Liver (tissue), 9 donors: ENCODE data around the gene SDHA. TPM values are rescaled to one million over a fixed set of nuclear protein-coding genes. Genes with fewer than 3 reads are reported as not detected.

ENCODE experiments used
- DNase-seq: peaks from one replicate; pipeline ENCODE4 v3.0.0-alpha.2; 2017; ENCODE audit warnings: low spot score
- H3K27ac ChIP-seq, 2 donors: one replicate each; pipeline ENCODE4 v1.7.0; 2013; ENCODE audit warnings: inconsistent platforms in 2 of 2, low read length in 2 of 2, control low read depth in 1 of 2, low read depth in 1 of 2, mild to moderate bottlenecking in 1 of 2
- H3K27me3 ChIP-seq, 4 donors: one replicate each; pipeline versions ENCODE4 v1.6.1 to v1.7.0; 2013; ENCODE audit warnings: low read length in 3 of 4, inconsistent platforms in 1 of 4, mild to moderate bottlenecking in 1 of 4, moderate library complexity in 1 of 4; ENCODE audit not compliant: control insufficient read depth in 4 of 4, insufficient read depth in 4 of 4
- H3K36me3 ChIP-seq, 4 donors: one replicate each; pipeline versions ENCODE4 v1.6.1 to v1.7.0; 2013; ENCODE audit warnings: low read length in 3 of 4, mild to moderate bottlenecking in 3 of 4, low read depth in 1 of 4, moderate library complexity in 1 of 4; ENCODE audit not compliant: control insufficient read depth in 4 of 4, insufficient read depth in 3 of 4
- H3K4me1 ChIP-seq, 4 donors: one replicate each; pipeline versions ENCODE4 v1.6.1 to v1.7.0; 2013; ENCODE audit warnings: low read length in 3 of 4, mild to moderate bottlenecking in 3 of 4, moderate library complexity in 1 of 4; ENCODE audit not compliant: control insufficient read depth in 4 of 4, insufficient read depth in 4 of 4
- H3K4me3 ChIP-seq, 3 donors: one replicate each; pipeline versions ENCODE4 v1.6.1 to v1.7.0; 2013; ENCODE audit warnings: low read length in 3 of 3, control low read depth in 1 of 3, low read depth in 1 of 3, mild to moderate bottlenecking in 1 of 3
- H3K9ac ChIP-seq, 2 donors: one replicate each; pipeline ENCODE4 v1.7.0; 2013; ENCODE audit warnings: low read length in 2 of 2, mild to moderate bottlenecking in 2 of 2, moderate library complexity in 2 of 2, control low read depth in 1 of 2, low read depth in 1 of 2
- H3K9me3 ChIP-seq, 4 donors: one replicate each; pipeline versions ENCODE4 v1.6.1 to v1.7.0; 2013; ENCODE audit warnings: low read length in 3 of 4; ENCODE audit not compliant: control insufficient read depth in 4 of 4
- ATF3 ChIP-seq: IDR thresholded peaks from 2 replicates; pipeline ENCODE4 v1.6.1; 2016; ENCODE audit warnings: antibody characterized with exemption
- CTCF ChIP-seq: fragments of 150-350 bp; IDR thresholded peaks from 2 replicates; pipeline ENCODE4 v1.5.1; 2017; ENCODE audit warnings: improper control_type of control experiment, low read depth, low read length; ENCODE audit not compliant: missing input control
- EGR1 ChIP-seq, 2 donors: IDR thresholded peaks; 2 replicates each; pipeline ENCODE4 v1.6.1; 2016 to 2018; ENCODE audit warnings: antibody characterized with exemption in 2 of 2, low read depth in 2 of 2
- FOXA1 ChIP-seq: IDR thresholded peaks from 2 replicates; pipeline ENCODE4 v1.6.1; 2016; ENCODE audit warnings: antibody characterized with exemption
- FOXA2 ChIP-seq: IDR thresholded peaks from 2 replicates; pipeline ENCODE4 v1.6.1; 2016; ENCODE audit warnings: antibody characterized with exemption
- GABPA ChIP-seq, 2 donors: IDR thresholded peaks in 1 of 2; conservative IDR thresholded peaks in 1 of 2; 2 replicates each; pipeline ENCODE4 v1.6.1; 2016; ENCODE audit warnings: antibody characterized with exemption in 2 of 2, mild to moderate bottlenecking in 1 of 2, moderate library complexity in 1 of 2
- HNF4A ChIP-seq, 2 donors: conservative IDR thresholded peaks; 2 replicates each; pipeline ENCODE4 v1.6.1; 2016; ENCODE audit warnings: antibody characterized with exemption in 2 of 2, mild to moderate bottlenecking in 2 of 2
- HNF4G ChIP-seq: IDR thresholded peaks from 2 replicates; pipeline ENCODE4 v1.6.1; 2016; ENCODE audit warnings: antibody characterized with exemption
- JUND ChIP-seq, 2 donors: IDR thresholded peaks; 2 replicates each; pipeline ENCODE4 v1.6.1; 2016; ENCODE audit warnings: antibody characterized with exemption in 2 of 2
- MAX ChIP-seq: IDR thresholded peaks from 2 replicates; pipeline ENCODE4 v1.6.1; 2016; ENCODE audit warnings: antibody characterized with exemption
- NR2F2 ChIP-seq: IDR thresholded peaks from 2 replicates; pipeline ENCODE4 v1.6.1; 2016; ENCODE audit warnings: antibody characterized with exemption
- RAD21 ChIP-seq, 2 donors: IDR thresholded peaks; 2 replicates each; pipeline ENCODE4 v1.6.1; 2016; ENCODE audit warnings: antibody characterized with exemption in 2 of 2, mild to moderate bottlenecking in 2 of 2
- REST ChIP-seq: IDR thresholded peaks from 2 replicates; pipeline ENCODE4 v1.6.1; 2016; ENCODE audit warnings: antibody characterized with exemption, mild to moderate bottlenecking
- RXRA ChIP-seq, 2 donors: IDR thresholded peaks; 2 replicates each; pipeline ENCODE4 v1.6.1; 2017 to 2018; ENCODE audit warnings: antibody characterized with exemption in 2 of 2, mild to moderate bottlenecking in 1 of 2
- SP1 ChIP-seq: IDR thresholded peaks from 2 replicates; pipeline ENCODE4 v1.6.1; 2018; ENCODE audit warnings: antibody characterized with exemption, mild to moderate bottlenecking
- TAF1 ChIP-seq: conservative IDR thresholded peaks from 2 replicates; pipeline ENCODE4 v1.6.1; 2016; ENCODE audit warnings: antibody characterized with exemption, mild to moderate bottlenecking
- YY1 ChIP-seq: IDR thresholded peaks from 2 replicates; pipeline ENCODE4 v1.6.1; 2016; ENCODE audit warnings: antibody characterized with exemption, mild to moderate bottlenecking
- WGBS: extraction: QIAGEN DNeasy Blood & Tissue Kit; methylation state at CpG from one replicate; pipeline ENCODE4 v1.1.7; 2013; 5-methylcytosine and 5-hydroxymethylcytosine counted together
- polyA plus RNA-seq, 2 donors: library from polyadenylated mRNA; stranded (reverse) in 1 of 2; unstranded in 1 of 2; fragments of 200-250 nt in 1 of 2; fragments of >200 nt in 1 of 2; fragmentation: Nextera tagmentation in 1 of 2; extraction: Ambion mirVana in 1 of 2; gene quantifications; one replicate each; pipeline versions ENCODE4 v1.2.1 to v1.2.3, GENCODE V29; 2013 to 2015
- total RNA-seq, 2 donors: library from RNA; depleted of rRNA; stranded (reverse); fragments of >200 nt; gene quantifications; one replicate each; pipeline ENCODE4 v1.2.3, GENCODE V29; 2014
- TF ChIP-seq, protein P1 (sequence below): IDR thresholded peaks from 2 replicates; pipeline ENCODE4 v1.6.1; 2016; ENCODE audit warnings: antibody characterized with exemption
- donor health status: healthy.
- donor health status: healthy.
- donor health status: healthy.
- donor health status: healthy.
- donor health status: healthy.

SDHA gene
- total and polyA plus RNA-seq, 4 donors: 79.2 to 215 (median 159) TPM

DNA sequence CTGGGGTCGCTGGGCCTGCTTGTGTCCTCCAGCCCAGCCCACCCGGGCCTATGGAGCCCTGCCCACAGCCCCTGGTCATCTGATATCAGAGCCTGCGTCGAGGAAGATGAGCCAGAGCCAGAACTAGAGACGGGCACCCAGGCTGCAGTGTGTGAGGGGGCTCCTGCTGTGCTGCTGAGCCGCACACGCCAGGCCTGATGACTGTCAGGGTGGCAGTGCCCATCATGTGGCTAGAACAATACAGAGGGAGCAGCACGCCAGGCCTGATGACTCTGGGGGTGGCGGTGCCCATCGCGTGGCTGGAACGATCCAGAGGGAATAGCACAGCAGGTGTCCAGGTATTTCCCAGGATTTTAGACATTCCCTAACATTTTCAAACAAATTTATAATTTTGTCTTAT lies 36.0 kb upstream of the SDHA start:
- no peaks in the 10 kb centered on the region for H3K27me3 ChIP-seq
- TF ChIP-seq HNF4A (conservative IDR thresholded peaks at IDR 0.05) (no peak), GABPA (IDR thresholded peaks at IDR 0.05 in 1 of 2, conservative IDR thresholded peaks at IDR 0.05 in 1 of 2) (no peak), TAF1 (no peak), MAX (no peak)

DNA sequence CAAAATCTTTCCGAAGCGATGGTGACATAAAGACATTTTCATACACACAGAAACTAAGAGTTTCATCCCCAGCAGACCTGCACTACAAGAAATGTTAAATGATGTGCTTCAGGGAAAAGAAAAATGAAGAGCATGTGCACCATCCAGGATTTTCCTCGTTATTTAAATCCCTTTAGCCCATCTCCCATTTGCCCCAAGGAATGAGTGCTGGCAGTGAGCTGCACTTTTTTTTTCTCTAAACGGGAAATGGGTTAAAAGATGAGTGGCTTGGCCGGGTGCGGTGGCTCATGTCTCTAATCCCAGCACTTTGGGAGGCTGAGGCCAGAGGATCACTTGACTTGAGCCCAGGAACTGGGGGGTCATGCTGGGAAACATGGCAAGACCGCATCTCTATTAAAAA lies 33.6 kb upstream of the SDHA start:
- H3K4me3 ChIP-seq: no peak overlapping the region

More for the DNA sequence above, 36.0 kb upstream of the SDHA start:
- H3K27ac ChIP-seq: no peak overlapping the region
- no peaks in the 10 kb centered on the region for H3K4me1 ChIP-seq
- H3K9me3 ChIP-seq: no peaks in the 10 kb centered on the region
- no peak overlapping the region for H3K9ac ChIP-seq
- H3K36me3 ChIP-seq: no peaks in the 10 kb centered on the region
- WGBS: 93% methylated on average over 12 of the region's 12 CpGs
- H3K4me3 ChIP-seq: no peak overlapping the region
- no peak for DNase-seq

More for the DNA sequence above, 33.6 kb upstream of the SDHA start:
- H3K27ac ChIP-seq: no peak overlapping the region
- H3K4me1 ChIP-seq: peaks cover 0 to 6% (median 3%) of the 10 kb centered on the region in 4 donors
- 85% methylated on average over 7 of the region's 7 CpGs for WGBS
- no peak for DNase-seq
- H3K27me3 ChIP-seq: no peaks in the 10 kb centered on the region
- H3K9ac ChIP-seq: no peak overlapping the region
- no peaks in the 10 kb centered on the region for H3K36me3 ChIP-seq
- TF ChIP-seq GABPA (IDR thresholded peaks at IDR 0.05 in 1 of 2, conservative IDR thresholded peaks at IDR 0.05 in 1 of 2) (no peak), REST (no peak), ATF3 (no peak), FOXA2 (no peak), EGR1 (IDR thresholded peaks at IDR 0.05; ENCODE audit: low read depth in 2 of 2) (no peak), MAX (no peak), FOXA1 (no peak), JUND (IDR thresholded peaks at IDR 0.05) (no peak), SP1 (no peak), YY1 (no peak), RAD21 (IDR thresholded peaks at IDR 0.05) (no peak), TAF1 (no peak), HNF4G (no peak), NR2F2 (no peak), HNF4A (conservative IDR thresholded peaks at IDR 0.05) (no peak), CTCF (no peak), RXRA (IDR thresholded peaks at IDR 0.05) (no peak)
- TF ChIP-seq, protein P1, sequence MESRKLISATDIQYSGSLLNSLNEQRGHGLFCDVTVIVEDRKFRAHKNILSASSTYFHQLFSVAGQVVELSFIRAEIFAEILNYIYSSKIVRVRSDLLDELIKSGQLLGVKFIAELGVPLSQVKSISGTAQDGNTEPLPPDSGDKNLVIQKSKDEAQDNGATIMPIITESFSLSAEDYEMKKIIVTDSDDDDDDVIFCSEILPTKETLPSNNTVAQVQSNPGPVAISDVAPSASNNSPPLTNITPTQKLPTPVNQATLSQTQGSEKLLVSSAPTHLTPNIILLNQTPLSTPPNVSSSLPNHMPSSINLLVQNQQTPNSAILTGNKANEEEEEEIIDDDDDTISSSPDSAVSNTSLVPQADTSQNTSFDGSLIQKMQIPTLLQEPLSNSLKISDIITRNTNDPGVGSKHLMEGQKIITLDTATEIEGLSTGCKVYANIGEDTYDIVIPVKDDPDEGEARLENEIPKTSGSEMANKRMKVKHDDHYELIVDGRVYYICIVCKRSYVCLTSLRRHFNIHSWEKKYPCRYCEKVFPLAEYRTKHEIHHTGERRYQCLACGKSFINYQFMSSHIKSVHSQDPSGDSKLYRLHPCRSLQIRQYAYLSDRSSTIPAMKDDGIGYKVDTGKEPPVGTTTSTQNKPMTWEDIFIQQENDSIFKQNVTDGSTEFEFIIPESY: no peak
- H3K9me3 ChIP-seq: no peaks in the 10 kb centered on the region
